OCI-LY3 (cell line): ENCODE results near the gene EIF4G2.

Source experiments
- H2AFZ ChIP-seq: fragments of 200-600, 300-600 bp; shearing (Covaris generic); 2 replicates; pipeline ENCODE4 v1.6.0; 2014; ENCODE audit warnings: antibody characterized with exemption, low read depth, low read length
- H3K27ac ChIP-seq: fragments of 200-600, 300-600 bp; sonication (generic); 2 replicates; pipeline ENCODE4 v1.5.1; 2014; ENCODE audit warnings: mild to moderate bottlenecking, low read length, moderate library complexity, mixed read lengths
- H3K27me3 ChIP-seq: fragments of 200-600, 300-600 bp; sonication (generic); 2 replicates; pipeline ENCODE4 v1.6.1; 2014; ENCODE audit warnings: low read depth, low read length, mixed read lengths
- H3K36me3 ChIP-seq: fragments of 200-600, 300-600 bp; sonication (generic); replicated peaks from 2 replicates; pipeline ENCODE3; 2014; ENCODE audit warnings: low read depth, low read length, mixed read lengths
- H3K4me1 ChIP-seq: fragments of 300-600, 200-600 bp; sonication (generic); 2 replicates; pipeline ENCODE4 v1.6.1; 2014; ENCODE audit warnings: low read length, mixed read lengths
- H3K4me2 ChIP-seq: fragments of 200-600, 300-600 bp; sonication (generic); 2 replicates; pipeline ENCODE4 v1.6.1; 2014; ENCODE audit warnings: low read length, mixed read lengths
- H3K4me3 ChIP-seq: fragments of 300-600, 200-600 bp; sonication (generic); 2 replicates; pipeline ENCODE4 v1.5.1; 2014; ENCODE audit warnings: antibody characterized with exemption, mild to moderate bottlenecking, low read length, moderate library complexity
- H3K79me2 ChIP-seq: fragments of 300-600, 200-600 bp; shearing (Covaris generic); 2 replicates; pipeline ENCODE4 v1.6.1; 2014; ENCODE audit warnings: mild to moderate bottlenecking, low read length, mixed read lengths
- H3K9ac ChIP-seq: fragments of 300-600, 200-600 bp; shearing (Covaris generic); 2 replicates; pipeline ENCODE4 v1.6.0; 2014; ENCODE audit warnings: mild to moderate bottlenecking, low read length, moderate library complexity
- H3K9me3 ChIP-seq: fragments of 200-600, 300-600 bp; shearing (Covaris generic); 2 replicates; pipeline ENCODE4 v1.6.1; 2014; ENCODE audit warnings: low read length, mixed read lengths; ENCODE audit not compliant: insufficient read depth
- H4K20me1 ChIP-seq: fragments of 200-600, 300-600 bp; sonication (generic); 2 replicates; pipeline ENCODE4 v1.6.1; 2016; ENCODE audit warnings: low read length, mixed read lengths; ENCODE audit not compliant: insufficient read depth
- CTCF ChIP-seq: fragments of 200-600, 300-600 bp; sonication (generic); IDR thresholded peaks from 2 replicates; pipeline ENCODE4 v1.5.1; 2014; ENCODE audit warnings: antibody characterized with exemption, low read length, low read depth
- EZH2phosphoT487 ChIP-seq: fragments of 200-600 bp; shearing (Covaris generic); IDR thresholded peaks from 2 replicates; pipeline ENCODE4 v1.6.1; 2018; ENCODE audit warnings: antibody characterized with exemption, mixed run types, low read depth

Gene EIF4G2

GRCh38 chr11:10764412-10764811 is 44.3 kb downstream of the EIF4G2 start:
- Histone ChIP-seq H3K4me3 (no peak overlapping the region), H4K20me1 (peaks cover 6% of the 10 kb centered on the region), H3K79me2 (no peaks in the 10 kb centered on the region), H3K9ac (no peak overlapping the region), H3K4me1 (peaks cover 32% of the 10 kb centered on the region), H3K27ac (no peak overlapping the region), H3K27me3 (no peaks in the 10 kb centered on the region), H3K9me3 (no peaks in the 10 kb centered on the region), H3K36me3 (peaks cover 67% of the 10 kb centered on the region), H3K4me2 (no peak overlapping the region), H2AFZ (no peak overlapping the region)
- no peak for TF ChIP-seq CTCF
- TF ChIP-seq EZH2phosphoT487: no peak

- no peak for TF ChIP-seq EZH2phosphoT487
- no peak for TF ChIP-seq CTCF
- peaks cover 68% of the 10 kb centered on the region for H3K36me3 ChIP-seq
Observed at GRCh38 chr11:10763766-10764165, 45.0 kb downstream of the EIF4G2 start.

GRCh38 chr11:10762913-10763421 is 45.8 kb downstream of the EIF4G2 start:
- Histone ChIP-seq H3K9ac (no peak overlapping the region), H2AFZ (no peak overlapping the region), H3K9me3 (no peaks in the 10 kb centered on the region), H3K4me1 (peaks cover 32% of the 10 kb centered on the region), H3K27ac (no peak overlapping the region), H3K36me3 (peaks cover 67% of the 10 kb centered on the region), H3K27me3 (no peaks in the 10 kb centered on the region), H4K20me1 (peaks cover 6% of the 10 kb centered on the region), H3K4me3 (no peak overlapping the region), H3K4me2 (peak overlapping the region; percentile 47), H3K79me2 (no peaks in the 10 kb centered on the region)
- TF ChIP-seq EZH2phosphoT487 (no peak), CTCF (no peak)

More at GRCh38 chr11:10763766-10764165, 45.0 kb downstream of the EIF4G2 start:
- peaks cover 6% of the 10 kb centered on the region for H4K20me1 ChIP-seq
- no peaks in the 10 kb centered on the region for H3K79me2 ChIP-seq
- peak overlapping the region; percentile 22; the same call in 1 of the 2 replicates for H3K27ac ChIP-seq
- no peak overlapping the region for H3K9ac ChIP-seq
- H3K9me3 ChIP-seq: no peaks in the 10 kb centered on the region
- 0 out of 2 replicates have a peak overlapping the region, but pooled peaks have one; percentile 14 for H3K4me3 ChIP-seq
- H2AFZ ChIP-seq: no peak overlapping the region
- no peaks in the 10 kb centered on the region for H3K27me3 ChIP-seq
- H3K4me1 ChIP-seq: peaks cover 32% of the 10 kb centered on the region
- H3K4me2 ChIP-seq: peak overlapping the region; percentile 47

- H3K9ac ChIP-seq: no peak overlapping the region
- no peaks in the 10 kb centered on the region for H3K79me2 ChIP-seq
- H3K9me3 ChIP-seq: no peaks in the 10 kb centered on the region
- peak overlapping the region; percentile 4; the same call in 1 of the 2 replicates for H3K4me3 ChIP-seq
- H3K27ac ChIP-seq: no peak overlapping the region; the same call in 1 of the 2 replicates
- H3K4me2 ChIP-seq: peak overlapping the region; percentile 40
- H4K20me1 ChIP-seq: peaks cover 6% of the 10 kb centered on the region
- no peak overlapping the region for H2AFZ ChIP-seq
- H3K27me3 ChIP-seq: no peaks in the 10 kb centered on the region
- peaks cover 32% of the 10 kb centered on the region for H3K4me1 ChIP-seq
- peaks cover 62% of the 10 kb centered on the region for H3K36me3 ChIP-seq
- no peak for TF ChIP-seq EZH2phosphoT487
- TF ChIP-seq CTCF: no peak
Observed at GRCh38 chr11:10762185-10762584, 46.5 kb downstream of the EIF4G2 start.
